HG03280 (cell line): Measurements from ENCODE around the gene ACBD6.

Experiments used
- ATAC-seq: cut with Tn5 transposase; IDR thresholded peaks from one replicate; pipeline ENCODE4 v1.9.1; 2021; ENCODE audit warnings: mild to moderate bottlenecking, moderate library complexity; ENCODE audit not compliant: unreplicated experiment

Gene ACBD6

DNA sequence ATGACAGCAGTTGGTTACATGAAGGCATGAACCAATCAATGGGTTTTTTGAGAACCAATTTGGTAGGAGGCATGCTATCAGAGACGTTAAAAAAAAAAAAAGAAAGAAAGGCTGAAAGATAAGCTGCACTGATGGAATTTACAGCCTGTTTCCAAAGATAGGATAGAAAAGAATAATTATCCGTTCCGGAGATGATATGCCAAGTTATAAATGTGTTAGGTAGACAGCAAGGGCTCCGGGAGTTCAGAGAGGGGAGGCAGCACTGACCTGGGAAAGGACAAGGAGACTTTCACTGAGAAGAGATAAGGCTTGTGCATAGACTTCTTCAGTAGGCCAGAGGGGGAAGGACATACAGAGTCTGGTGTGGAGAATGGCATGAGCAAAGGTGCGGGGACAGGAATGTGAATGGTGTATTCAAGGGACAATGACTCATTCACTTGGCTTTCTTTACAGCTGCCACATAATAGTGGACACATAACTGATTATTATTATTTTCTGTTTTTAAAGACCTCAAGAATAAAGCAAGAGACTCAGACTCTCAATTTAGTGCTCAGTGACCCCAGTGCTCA, 24.8 kb upstream of the ACBD6 start:
- ATAC-seq: no peak

DNA sequence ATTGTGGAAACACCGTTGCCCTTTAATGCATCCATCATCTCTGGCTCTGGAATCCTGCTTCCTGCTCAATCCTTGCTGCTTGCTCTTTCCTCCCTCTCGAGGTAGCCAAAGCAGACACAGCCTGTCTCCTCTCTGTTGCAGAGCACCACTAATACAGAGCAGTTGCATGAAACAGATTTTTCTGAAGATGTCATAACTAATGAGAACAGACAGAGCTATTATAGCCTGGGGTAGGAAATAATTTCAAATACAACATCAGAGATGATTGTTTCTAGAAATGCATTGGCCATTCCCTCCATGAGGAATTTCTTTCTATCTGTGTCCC, 23.3 kb upstream of the ACBD6 start:
- ATAC-seq: no peak

DNA sequence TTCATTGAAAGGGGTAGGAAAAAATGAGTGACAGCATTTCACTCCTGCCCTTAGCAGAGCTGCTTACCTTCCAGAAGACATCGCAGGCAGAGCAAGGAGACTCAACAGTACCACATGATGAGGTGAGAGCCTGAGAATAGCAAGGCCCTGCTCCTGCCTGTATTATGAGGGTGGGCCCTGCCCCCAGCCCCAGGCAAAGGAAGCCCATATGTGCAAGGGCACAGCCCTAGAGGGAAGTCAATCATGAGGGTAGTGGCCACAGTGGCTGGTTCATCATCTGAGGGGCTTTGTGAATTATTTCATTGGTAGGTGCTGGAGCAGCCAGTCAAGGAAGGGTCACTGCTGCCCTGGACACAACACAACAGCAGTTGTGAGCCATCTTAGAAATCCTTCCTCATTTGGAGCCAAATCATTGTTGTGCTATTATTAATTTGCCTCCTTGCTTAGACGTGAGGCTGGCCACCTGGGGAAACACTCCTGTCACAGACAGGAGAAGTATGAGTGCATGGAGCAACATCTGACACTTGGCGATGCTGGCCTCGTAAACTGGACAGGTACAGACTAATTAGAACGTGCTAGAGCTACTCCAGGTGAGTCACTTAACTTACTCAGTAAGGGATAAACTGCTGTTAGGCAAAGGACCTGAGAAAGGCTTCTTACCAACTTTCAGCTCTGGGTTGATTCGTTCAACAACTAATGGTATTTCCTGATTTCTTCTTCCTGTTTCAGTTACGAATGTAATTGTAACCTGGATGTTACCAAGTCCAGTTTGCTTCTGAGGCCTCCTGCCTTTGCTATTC, 22.7 kb upstream of the ACBD6 start:
- no peak for ATAC-seq

DNA sequence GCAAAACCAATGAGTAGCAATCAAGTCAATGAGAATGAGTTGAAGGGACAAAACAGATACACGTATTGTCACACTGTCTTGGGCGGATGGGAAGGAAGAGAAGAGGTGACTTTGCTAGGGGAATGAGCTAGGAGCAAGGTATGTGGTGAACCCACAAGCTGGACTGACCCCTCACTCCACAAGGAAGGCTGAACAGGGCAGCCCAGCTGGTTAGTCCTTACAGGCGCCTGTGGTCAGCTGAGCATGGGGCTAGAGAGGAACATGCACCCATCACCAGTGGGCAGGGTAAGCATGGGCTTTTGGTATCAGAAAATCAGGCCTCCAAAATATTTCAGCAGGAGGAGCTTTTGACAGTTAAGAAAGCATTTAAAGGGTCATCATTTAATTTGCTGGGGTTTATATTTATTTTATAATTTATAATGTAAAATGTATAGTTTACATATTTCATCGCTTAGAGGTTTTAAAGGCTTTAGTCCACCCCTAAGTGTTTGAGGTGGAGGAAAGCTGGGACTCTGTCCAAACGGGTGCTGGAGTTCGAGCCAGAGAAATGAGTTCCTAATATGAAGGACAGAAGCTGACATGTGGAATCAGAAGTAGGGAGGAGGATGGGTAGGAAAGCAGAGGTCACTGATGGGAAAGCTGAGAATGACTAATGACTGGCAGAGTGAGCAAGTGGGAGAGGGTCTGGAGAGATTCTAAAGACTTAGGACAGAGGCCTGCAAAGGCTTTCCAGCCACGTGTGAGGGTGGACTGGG, 22.0 kb upstream of the ACBD6 start:
- no peak for ATAC-seq

DNA sequence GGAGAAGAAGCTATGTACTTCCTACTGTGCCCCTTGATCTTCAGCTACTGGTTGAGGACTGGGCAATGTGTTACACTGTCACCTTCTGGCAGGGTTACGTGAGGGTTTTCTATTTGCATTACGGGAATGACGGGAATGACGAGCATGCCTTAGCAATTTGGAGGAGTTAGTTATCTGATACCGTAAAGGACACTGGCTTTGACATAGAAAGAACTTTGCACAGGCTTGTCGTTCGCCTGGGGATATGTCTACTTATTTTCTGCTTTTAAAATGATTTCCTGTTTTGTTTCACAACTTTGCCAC, 19.8 kb upstream of the ACBD6 start:
- no peak for ATAC-seq

DNA sequence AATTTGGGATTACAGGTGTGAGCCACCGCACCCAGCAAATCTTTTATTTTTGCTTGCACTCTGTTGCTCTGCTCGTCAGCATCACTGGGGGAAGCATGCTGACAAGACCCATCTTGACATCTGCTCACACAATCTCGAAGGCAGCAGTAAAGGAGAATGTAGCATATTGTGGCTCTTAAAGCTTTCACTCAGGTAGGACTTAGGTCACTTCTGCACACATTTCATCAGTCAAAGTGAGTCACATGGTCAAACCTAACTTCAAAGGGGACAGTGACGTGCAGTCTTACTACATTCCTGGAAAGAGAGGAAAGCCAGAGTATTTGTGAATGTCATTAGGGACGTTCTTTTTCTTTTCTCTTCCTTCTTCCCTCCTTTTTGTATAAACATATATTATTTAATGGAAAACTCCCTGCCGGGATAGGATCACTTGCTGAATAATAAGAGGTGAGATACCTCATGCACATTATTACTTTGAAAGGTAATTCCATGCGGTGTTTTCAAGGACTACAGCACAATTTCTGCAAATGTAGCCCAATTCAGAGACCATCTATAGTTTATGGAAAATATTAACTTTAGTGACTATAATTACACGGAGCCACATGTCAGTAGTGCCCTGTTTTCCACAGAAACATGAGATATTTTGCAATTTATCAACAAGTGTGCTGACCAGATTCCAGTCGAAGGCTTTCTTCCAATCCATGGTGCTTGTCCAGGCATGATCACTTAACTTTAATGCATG, 19.3 kb upstream of the ACBD6 start:
- ATAC-seq: no peak

DNA sequence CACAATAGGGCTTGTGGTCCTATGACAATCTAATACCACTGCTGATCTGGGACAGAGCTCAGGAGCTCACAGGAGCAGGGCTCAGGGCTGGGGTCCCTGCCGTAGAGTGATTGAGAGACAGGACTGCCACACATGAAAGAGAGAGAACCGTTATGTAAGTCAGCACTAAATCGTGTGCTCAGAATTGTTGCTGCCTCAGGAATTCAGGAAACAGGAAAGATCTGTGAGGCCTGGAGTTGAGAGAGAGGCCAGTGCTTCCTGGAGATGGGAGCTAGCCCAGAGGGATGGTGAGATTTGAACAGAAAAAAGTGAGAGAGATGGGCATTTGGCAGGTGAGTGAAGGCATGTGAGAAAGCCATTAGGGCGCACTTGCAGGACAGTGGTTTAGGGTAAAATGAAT, 17.5 kb upstream of the ACBD6 start:
- ATAC-seq: no peak

DNA sequence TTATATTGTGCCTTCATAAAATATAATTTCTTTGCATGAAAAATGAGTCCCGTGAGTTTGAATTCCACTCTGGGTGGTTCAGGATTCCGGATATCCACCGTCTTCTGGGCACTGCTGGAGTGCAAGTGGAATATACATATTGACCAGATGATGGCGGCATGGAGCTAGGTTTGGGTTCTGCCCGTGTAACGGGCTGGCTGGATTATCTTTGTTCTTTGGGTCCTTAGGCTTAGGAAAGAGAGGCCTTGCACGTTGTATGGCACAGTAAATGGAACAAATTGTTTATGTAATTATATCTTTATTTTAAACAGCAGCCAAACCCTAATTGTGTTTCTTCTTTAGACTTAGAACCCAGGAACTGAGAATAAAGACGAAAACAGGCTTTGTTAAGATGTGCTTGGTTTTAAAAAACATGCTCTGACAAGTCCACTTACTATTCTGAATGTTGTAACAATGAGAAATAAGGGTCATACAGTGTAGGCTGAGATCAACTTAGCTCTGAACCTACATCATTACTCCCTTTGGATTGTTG, 13.5 kb upstream of the ACBD6 start:
- peak; percentile 94 for ATAC-seq

DNA sequence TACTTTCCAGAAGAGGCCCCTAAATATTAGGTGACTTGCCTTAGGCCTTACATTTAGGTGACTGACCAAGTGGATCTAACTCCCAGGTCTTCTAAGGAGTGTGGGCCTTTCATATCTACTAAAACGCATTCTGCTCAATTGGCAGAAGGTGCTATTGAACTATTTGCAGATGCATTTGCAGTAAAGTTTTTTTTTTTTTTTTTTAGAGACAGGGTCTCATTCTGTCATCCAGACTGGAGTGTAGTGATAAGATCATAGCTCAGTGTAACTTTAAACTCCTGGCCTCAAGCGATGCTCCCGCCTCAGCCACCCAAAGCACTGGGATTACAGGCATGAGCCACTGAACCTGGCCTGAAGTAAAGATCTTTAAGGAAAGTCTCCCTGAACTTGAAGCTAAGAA, 13.0 kb upstream of the ACBD6 start:
- ATAC-seq: no peak

DNA sequence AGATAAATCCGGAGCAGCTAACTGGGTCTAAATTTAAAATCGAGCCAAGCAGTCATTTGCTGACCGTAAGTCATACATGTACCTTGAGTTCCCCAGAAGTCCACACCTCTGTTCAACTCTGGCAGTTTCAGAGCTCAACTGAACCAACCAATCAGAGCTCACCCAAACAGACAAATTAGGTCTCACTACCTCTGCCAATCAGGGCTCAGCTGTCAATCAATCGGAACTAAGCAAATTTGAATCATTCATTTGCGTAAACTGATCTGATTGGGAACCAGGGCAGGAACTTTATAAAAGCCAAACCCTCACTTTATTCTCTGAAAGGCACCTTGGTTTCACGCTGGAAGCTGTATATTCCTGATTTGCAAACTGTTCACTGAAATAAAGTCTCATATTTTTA, 11.2 kb upstream of the ACBD6 start:
- no peak for ATAC-seq

DNA sequence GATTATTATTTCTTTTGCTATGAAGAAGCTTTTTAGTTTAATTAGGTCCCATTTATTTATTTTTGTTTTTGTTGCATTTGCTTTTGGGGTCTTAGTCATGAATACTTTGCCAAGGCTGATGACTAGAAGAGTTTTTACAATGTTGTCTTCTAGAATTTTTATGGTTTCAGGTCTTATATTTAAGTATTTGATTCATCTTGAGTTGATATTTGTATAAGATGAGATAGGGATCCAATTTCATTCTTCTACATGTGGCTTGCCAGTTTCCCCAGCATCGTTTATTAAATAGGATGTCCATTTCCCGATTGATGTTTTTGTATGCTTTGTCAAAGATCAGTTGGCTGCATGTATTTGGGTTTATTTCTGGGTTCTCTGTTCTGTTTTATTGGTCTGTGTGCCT, 8.5 kb upstream of the ACBD6 start:
- ATAC-seq: no peak

DNA sequence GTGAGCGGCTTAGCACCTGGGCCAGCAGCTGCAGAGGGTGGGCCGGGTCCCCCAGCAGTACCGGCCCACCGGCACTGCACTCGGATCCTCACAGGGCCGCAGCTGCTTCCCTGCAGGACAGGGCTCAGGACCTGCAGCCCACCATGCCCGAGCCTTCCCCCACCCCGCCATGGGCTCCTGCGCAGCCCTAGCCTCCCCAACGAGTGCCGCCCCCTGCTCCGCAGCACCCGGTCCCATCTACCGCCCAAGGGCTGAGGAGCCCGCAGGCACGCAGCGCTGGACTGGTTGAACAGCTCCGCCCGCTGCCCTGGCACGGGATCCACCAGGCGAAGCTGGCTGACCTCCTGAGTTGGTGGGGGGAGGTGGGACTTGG, 6.3 kb upstream of the ACBD6 start:
- no peak for ATAC-seq

DNA sequence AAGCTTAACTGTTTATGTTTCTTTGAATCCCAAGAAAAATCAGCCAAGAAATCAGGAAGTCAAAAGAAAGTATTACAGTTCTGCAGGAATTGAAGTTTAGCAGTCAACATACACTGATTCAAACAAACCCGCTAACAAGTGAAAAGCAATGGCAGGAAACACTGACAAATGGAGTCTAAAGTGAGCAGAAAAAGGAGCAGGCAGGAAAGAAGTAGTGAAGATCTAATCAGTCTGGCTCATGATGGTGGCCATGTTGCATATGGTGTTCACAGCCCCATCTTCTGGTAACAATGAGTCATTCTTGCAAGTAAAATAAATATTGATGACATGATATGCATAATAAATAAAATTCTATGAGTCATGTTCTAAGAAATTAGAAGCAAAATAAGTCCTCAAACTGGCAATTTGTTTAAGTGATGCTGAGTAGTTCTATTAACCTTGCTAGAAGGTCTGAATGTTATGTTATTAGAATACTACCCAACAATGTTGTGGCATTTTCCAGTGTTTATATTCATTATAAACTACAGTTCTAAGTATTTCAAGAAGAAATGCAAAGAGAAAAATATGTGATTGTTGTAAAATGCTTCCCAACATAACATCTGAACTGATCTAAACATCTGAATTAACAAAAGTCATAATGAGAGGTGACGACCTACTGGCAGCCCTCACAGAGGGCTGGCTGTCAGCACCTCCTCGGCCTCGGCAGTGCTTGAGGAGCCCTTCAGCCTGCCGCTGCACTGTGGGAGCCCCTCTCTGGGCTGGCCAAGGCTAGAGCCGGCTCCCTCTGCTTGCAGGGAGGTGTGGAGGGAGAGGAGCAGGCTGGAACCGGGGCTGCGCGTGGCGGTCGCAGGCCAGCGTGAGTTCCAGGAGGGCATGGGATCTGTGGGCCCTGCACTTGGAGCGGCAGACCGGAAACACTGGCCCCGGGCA, 5.7 kb upstream of the ACBD6 start:
- no peak for ATAC-seq

DNA sequence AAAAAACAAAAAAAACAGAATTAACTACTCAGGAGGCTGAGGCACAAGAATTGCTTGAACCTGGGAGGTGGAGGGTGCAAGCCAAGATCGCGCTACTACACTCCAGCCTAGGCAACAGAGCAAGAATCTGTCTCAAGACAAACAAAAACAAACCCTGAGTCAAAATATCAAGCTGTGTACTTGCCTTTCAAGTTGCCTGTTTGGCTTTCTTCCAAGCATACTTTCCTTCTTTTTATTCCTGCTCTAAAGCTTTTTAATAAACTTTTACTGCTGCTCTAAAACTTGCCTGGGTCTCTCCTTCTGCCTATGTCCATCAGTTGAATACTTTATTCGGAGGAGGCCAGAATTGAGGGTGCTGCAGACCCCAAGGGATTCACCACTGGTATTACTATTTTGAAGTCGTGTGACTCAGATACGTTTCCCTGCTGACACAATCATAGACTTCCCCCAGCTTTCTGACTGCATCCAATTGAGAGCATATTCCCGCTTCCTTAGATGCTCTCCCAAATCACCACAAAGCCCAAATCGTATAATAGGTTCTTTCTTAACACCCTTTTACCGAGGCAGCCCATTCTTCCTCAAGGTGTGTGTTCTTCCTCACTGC, 3.5 kb upstream of the ACBD6 start:
- ATAC-seq: no peak

DNA sequence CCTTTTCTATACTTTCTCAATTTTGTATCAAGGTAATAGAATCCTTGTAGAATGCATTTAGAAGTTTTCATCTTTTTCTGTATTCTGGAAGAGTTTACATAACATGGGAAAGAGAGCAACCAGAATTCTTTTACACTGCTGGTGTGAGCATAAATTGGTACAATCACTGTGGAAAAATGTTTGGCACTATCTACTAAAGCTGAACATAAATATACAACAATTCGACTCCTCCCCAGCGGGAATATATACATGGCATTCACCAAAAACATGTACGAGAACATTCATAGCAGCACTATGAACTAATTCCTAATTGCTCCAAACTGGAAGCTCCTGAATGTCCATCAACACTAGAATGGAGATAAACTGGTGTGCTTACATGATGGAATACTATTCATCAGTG, 1.8 kb upstream of the ACBD6 start:
- no peak for ATAC-seq

DNA sequence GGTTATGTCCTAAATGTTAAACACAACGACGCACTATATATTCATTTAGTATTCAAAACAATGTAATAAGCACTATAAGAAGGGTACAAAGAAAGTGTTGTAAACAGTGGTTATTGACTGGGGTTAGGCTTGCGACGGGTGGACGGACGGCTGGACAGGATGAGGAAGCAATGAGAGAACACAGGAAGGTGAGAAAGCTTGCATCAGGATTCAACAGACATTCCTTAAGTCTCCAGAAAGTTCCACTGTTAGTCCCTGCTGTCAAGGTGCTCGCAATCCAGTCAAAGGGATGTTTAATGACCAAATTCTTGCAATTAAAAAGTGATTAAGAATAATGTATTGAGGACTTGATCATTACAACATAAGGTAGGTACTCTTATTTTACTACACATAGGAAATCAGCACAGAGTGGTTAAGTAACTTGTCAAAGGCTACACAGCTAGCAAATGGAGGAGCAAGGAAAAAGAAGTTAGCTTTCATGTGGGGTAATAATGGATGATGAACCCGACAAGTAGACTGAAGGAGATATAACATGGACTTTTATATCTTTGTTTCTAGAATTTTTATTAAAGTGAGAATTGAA, 994 bp upstream of the ACBD6 start:
- no peak for ATAC-seq

DNA sequence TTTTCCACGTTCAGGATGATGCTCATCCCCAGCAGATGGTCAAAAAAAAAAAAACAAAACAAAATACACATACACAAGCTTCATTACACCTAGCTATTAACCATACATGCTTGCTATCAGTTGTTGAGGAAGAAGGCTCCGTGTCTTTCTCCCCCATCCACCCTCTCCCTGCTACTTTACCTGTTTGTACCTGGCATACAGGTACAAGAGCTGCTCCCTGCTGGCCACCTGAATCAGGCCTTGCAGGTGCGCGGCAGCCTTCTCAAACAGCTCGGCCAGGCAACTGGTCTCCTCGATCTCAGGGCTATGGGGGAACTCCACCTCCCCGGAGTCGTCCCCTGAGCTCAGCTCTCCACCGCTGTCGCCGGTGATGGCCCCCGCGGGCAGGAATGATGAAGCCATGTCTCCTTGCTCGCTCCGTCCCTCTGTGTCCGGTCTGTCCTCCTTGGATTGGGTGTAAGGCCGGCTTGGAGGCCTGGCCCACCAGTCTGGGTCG, 464 bp downstream of the ACBD6 start:
- peak; percentile 34 for ATAC-seq

DNA sequence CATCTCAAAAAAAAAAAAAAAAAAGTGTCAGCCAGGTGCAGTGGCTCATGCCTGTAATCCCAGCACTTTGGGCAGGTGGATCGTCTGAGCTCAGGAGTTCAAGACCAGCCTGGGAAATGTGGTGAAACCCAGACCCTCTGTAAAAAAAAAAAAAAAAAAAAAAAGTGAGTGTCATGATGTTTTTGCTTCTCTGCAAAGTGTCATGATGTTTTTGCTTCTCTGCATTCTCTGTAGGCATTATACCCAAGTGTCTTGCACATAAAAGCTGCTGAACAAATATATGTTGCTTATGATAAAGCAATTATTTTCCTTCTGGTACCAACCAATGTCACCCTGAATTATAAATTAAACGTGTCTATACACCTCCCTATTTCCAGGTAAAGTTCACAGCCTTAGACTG, 1.7 kb downstream of the ACBD6 start:
- no peak for ATAC-seq

DNA sequence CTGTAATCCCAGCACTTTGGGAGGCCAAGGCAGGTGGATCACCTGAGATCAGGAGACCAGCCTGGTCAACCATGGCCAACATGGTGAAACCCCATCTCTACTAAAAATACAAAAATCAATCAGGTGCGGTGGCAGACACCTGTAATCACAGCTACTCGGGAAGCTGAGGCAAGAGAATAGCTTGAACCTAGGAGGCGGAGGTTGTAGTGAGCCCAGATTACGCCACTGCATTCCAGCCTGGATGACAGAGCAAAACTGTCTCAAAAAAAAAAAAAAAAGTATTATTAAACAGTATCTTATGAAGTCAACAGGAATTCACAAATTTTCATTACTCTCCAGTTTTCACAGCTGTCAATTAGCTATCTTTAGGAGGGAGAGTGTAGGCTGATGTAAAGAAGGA, 3.8 kb downstream of the ACBD6 start:
- no peak for ATAC-seq

DNA sequence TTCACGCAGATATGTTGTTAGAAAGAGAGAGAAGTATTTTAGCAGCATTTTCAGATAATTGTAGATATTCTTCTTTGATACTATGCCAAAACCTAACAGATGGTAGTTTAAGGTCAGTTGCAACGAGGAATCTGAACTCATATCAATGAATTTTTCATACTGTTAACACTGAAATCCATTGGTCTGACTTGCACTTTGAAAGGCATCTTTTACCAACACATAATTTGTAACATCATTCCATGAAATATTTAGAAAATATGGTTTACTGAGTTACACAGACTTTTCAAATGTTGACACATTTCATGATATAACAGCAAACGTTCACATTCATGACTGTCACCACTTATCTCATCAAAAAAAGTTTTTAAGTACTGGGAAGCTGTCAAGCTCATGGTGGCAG, 4.6 kb downstream of the ACBD6 start:
- ATAC-seq: no peak
